Keratinocyte (primary cell): ENCODE results near the gene CBX7. TPM values are rescaled to one million over a fixed set of nuclear protein-coding genes. Genes with fewer than 3 reads are reported as not detected.
A peak's percentile ranks its signal among the peaks of the same experiment; 100 is the strongest.

Source experiments
- DNase-seq: peaks from one replicate; pipeline ENCODE4 v3.0.0-alpha.2; 2011; ENCODE audit warnings: low read depth, missing footprints, low spot score
- FAIRE-seq: peaks from 2 replicates; lab custom pipeline; 2011; peaks lifted over from hg19 to GRCh38; lab: Jason Lieb, UNC
- H2AFZ ChIP-seq: 2 replicates; pipeline ENCODE4 v1.6.0; 2012; ENCODE audit warnings: low read length, control low read depth, inconsistent platforms; ENCODE audit not compliant: control insufficient read depth
- H3K27ac ChIP-seq: 2 replicates; pipeline ENCODE4 v1.5.1; 2011; ENCODE audit warnings: low read length; ENCODE audit not compliant: control insufficient read depth, insufficient read depth
- H3K27me3 ChIP-seq: 3 replicates; pipeline ENCODE4 v1.6.0; 2011; ENCODE audit warnings: low read length; ENCODE audit not compliant: control insufficient read depth, insufficient read depth; ENCODE audit errors: extremely low read depth
- H3K36me3 ChIP-seq, 2 experiments: 2 replicates in 1 of 2; 3 replicates in 1 of 2; pipeline ENCODE4 v1.5.1; 2011; ENCODE audit warnings: low read length in 2 of 2, mild to moderate bottlenecking in 1 of 2; ENCODE audit not compliant: control insufficient read depth in 2 of 2, insufficient read depth in 2 of 2; ENCODE audit errors: extremely low read depth in 1 of 2
- H3K4me1 ChIP-seq: 3 replicates; pipeline ENCODE4 v1.5.1; 2011; ENCODE audit warnings: low read length; ENCODE audit not compliant: control insufficient read depth, insufficient read depth; ENCODE audit errors: extremely low read depth
- H3K4me2 ChIP-seq: 3 replicates; pipeline ENCODE4 v1.6.0; 2011; ENCODE audit warnings: low read depth, low read length; ENCODE audit not compliant: control insufficient read depth, insufficient read depth; ENCODE audit errors: extremely low read depth
- H3K4me3 ChIP-seq, 3 experiments: fragments of 200-600 bp in 1 of 3; sonication (generic) in 1 of 3; 2 replicates in 2 of 3; 3 replicates in 1 of 3; pipeline ENCODE4 v1.5.1; 2011 to 2016; ENCODE audit warnings: low read length in 3 of 3, mild to moderate bottlenecking in 3 of 3, control low read depth in 2 of 3, inconsistent platforms in 1 of 3, low read depth in 1 of 3, mixed read lengths in 1 of 3, mixed run types in 1 of 3, moderate library complexity in 1 of 3; ENCODE audit not compliant: control insufficient read depth in 2 of 3, insufficient read depth in 2 of 3; ENCODE audit errors: extremely low read depth in 1 of 3
- H3K79me2 ChIP-seq: 2 replicates; pipeline ENCODE4 v1.6.0; 2012; ENCODE audit warnings: low read length; ENCODE audit not compliant: control insufficient read depth, insufficient read depth
- H3K9ac ChIP-seq: 3 replicates; pipeline ENCODE4 v1.6.0; 2011; ENCODE audit warnings: low read length; ENCODE audit not compliant: control insufficient read depth, insufficient read depth; ENCODE audit errors: extremely low read depth
- H3K9me1 ChIP-seq: 3 replicates; pipeline ENCODE4 v1.6.0; 2011; ENCODE audit warnings: low read length; ENCODE audit not compliant: control insufficient read depth, insufficient read depth; ENCODE audit errors: extremely low read depth
- H3K9me3 ChIP-seq: 2 replicates; pipeline ENCODE4 v1.5.1; 2012; ENCODE audit warnings: low read depth, low read length; ENCODE audit not compliant: control insufficient read depth
- H4K20me1 ChIP-seq: 3 replicates; pipeline ENCODE4 v1.6.0; 2011; ENCODE audit warnings: low read length; ENCODE audit not compliant: control insufficient read depth, insufficient read depth; ENCODE audit errors: extremely low read depth
- EZH2 ChIP-seq: IDR thresholded peaks from one replicate; pipeline ENCODE4 v1.6.1; 2012; ENCODE audit warnings: inconsistent platforms, mild to moderate bottlenecking, low read length, moderate library complexity
- dilution Hi-C: fragments of 300-500 bp; cut with MboI; formaldehyde crosslinking; loops from one replicate; pipeline ENCODE4 v1.7.0; 2020; ENCODE audit warnings: low sequenced_read_pairs; ENCODE audit not compliant: extremely low pct_ligation_motif_present
- polyA plus RNA-seq, 5 experiments: library from polyadenylated mRNA; depleted of rRNA in 3 of 5; stranded (reverse) in 3 of 5; stranded (forward) in 1 of 5; unstranded in 1 of 5; fragments of >200 nt; gene quantifications; 1 replicate in 1 of 5; 2 replicates in 3 of 5; 3 replicates in 1 of 5; pipeline versions ENCODE4 v1.2.1 to v1.2.3, GENCODE V29; 2011 to 2012; ENCODE audit warnings: missing spikeins in 2 of 5, low read depth in 1 of 5, low replicate concordance in 1 of 5
- TF ChIP-seq, protein P1 (sequence below), 3 experiments: IDR thresholded peaks in 1 of 3; conservative IDR thresholded peaks in 1 of 3; optimal IDR thresholded peaks in 1 of 3; 2 replicates in 2 of 3; 3 replicates in 1 of 3; pipeline versions ENCODE3 to v1.5.1; 2011; ENCODE audit warnings: low read length in 3 of 3, mild to moderate bottlenecking in 3 of 3, moderate library complexity in 2 of 3, control low read depth in 1 of 3, inconsistent platforms in 1 of 3; ENCODE audit not compliant: insufficient read depth in 2 of 3; ENCODE audit errors: extremely low read depth in 1 of 3

The CBX7 gene
- polyA plus RNA-seq, 1 donor (not counting 4 experiments of a cell fraction or from before 2014, with no cell fraction given), result 1.3 TPM

DNA sequence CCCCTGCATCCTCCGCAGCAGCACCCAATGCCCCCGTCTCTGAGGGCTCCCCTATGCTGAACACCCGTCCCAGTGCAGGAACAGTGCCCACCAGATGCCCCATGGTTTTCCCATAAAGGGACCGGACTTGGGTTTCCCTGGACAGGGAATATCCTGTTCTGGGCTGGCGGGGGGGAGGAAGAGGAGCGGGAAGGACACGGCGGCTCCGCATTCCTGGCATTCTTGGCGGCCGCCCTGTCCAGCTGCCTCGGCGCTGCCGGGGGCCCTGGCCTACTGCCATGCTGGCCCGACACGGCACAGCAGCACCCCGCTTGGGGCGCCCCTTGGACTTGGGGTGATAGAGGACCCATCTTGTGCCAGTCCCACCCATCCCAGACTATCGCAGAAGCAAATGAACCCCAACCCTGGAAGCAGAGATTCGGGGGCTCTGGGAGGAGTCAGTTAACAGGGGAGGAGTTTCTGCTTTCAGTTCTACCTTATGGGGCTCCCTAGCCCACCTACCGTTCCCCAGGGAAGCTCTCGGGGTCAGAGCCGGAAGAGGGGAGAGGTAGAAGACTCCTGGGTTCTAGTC lies 23.7 kb upstream of the CBX7 start:
- peak overlapping the region; percentile 11 for H3K4me2 ChIP-seq
- H3K4me3 ChIP-seq, result no peak overlapping the region
- peaks cover 33% of the 10 kb centered on the region for H3K4me1 ChIP-seq
- DNase-seq (no peak), FAIRE-seq (peak; percentile 36)
- dilution Hi-C loops, result no loop called here
- no peaks in the 10 kb centered on the region for H3K79me2 ChIP-seq
- H3K36me3 ChIP-seq, result no peaks in the 10 kb centered on the region
- TF ChIP-seq, protein P1, sequence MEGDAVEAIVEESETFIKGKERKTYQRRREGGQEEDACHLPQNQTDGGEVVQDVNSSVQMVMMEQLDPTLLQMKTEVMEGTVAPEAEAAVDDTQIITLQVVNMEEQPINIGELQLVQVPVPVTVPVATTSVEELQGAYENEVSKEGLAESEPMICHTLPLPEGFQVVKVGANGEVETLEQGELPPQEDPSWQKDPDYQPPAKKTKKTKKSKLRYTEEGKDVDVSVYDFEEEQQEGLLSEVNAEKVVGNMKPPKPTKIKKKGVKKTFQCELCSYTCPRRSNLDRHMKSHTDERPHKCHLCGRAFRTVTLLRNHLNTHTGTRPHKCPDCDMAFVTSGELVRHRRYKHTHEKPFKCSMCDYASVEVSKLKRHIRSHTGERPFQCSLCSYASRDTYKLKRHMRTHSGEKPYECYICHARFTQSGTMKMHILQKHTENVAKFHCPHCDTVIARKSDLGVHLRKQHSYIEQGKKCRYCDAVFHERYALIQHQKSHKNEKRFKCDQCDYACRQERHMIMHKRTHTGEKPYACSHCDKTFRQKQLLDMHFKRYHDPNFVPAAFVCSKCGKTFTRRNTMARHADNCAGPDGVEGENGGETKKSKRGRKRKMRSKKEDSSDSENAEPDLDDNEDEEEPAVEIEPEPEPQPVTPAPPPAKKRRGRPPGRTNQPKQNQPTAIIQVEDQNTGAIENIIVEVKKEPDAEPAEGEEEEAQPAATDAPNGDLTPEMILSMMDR (optimal IDR thresholded peaks at IDR 0.05 in 1 of 3, IDR thresholded peaks at IDR 0.05 in 1 of 3, conservative IDR thresholded peaks at IDR 0.05 in 1 of 3; ENCODE audit: extremely low read depth in 1 of 3, insufficient read depth in 2 of 3, low read length in 3 of 3), result no peak
- TF ChIP-seq EZH2, result no peak
- no peak overlapping the region for H2AFZ ChIP-seq
- H3K9me1 ChIP-seq, result no peaks in the 10 kb centered on the region
- no peak overlapping the region for H3K27ac ChIP-seq
- no peaks in the 10 kb centered on the region for H3K27me3 ChIP-seq
- H3K9me3 ChIP-seq, result no peaks in the 10 kb centered on the region
- no peaks in the 10 kb centered on the region for H4K20me1 ChIP-seq
- H3K9ac ChIP-seq, result no peak overlapping the region

- no peak for DNase-seq
- Histone ChIP-seq H3K9me3 (no peaks in the 10 kb centered on the region), H3K4me3 (no peak overlapping the region), H4K20me1 (no peaks in the 10 kb centered on the region), H3K9ac (no peak overlapping the region), H3K36me3 (no peaks in the 10 kb centered on the region), H2AFZ (no peak overlapping the region), H3K79me2 (no peaks in the 10 kb centered on the region), H3K4me1 (peaks cover 37% of the 10 kb centered on the region), H3K27ac (peak overlapping the region; percentile 54), H3K9me1 (no peaks in the 10 kb centered on the region), H3K4me2 (peak overlapping the region; percentile 34), H3K27me3 (no peaks in the 10 kb centered on the region)
- FAIRE-seq, result no peak
- TF ChIP-seq, protein P1 (optimal IDR thresholded peaks at IDR 0.05 in 1 of 3, IDR thresholded peaks at IDR 0.05 in 1 of 3, conservative IDR thresholded peaks at IDR 0.05 in 1 of 3; ENCODE audit: extremely low read depth in 1 of 3, insufficient read depth in 2 of 3, low read length in 3 of 3), result no peak
- TF ChIP-seq EZH2, result no peak
- dilution Hi-C loops, result no loop called here
Measured at GRCh38 chr22:39175353-39176142, 23.1 kb upstream of the CBX7 start.
